Measurements from ENCODE around the gene SORBS1.

SORBS1 gene

GRCh38 chr10:95499482-95499989 lies 61.6 kb downstream of the SORBS1 start:
- H3K9ac ChIP-seq (ENCODE audit: low read length) = no peak overlapping the region
- H3K4me3 ChIP-seq (ENCODE audit: insufficient read depth, low read length, poor library complexity, severe bottlenecking) = no peak overlapping the region
- TF ChIP-seq EZH2phosphoT487 (conservative IDR thresholded peaks at IDR 0.05; ENCODE audit: low read length) (no peak), CTCF (IDR thresholded peaks at IDR 0.05; ENCODE audit: insufficient read depth, low read length, poor library complexity, severe bottlenecking) (no peak)
- no peaks in the 10 kb centered on the region for H4K20me1 ChIP-seq (ENCODE audit: low read depth, low read length)
- H3K9me3 ChIP-seq (ENCODE audit: insufficient read depth, low read length) = no peaks in the 10 kb centered on the region
- H3K36me3 ChIP-seq (ENCODE audit: low read length) = no peaks in the 10 kb centered on the region
- H3K9me2 ChIP-seq (replicated peaks; ENCODE audit: insufficient read depth, low read length) = no peaks in the 10 kb centered on the region
- no peak overlapping the region for H2AFZ ChIP-seq (ENCODE audit: low read depth, low read length, severe bottlenecking)
- no peaks in the 10 kb centered on the region for H3K79me2 ChIP-seq (ENCODE audit: insufficient read depth, low read length)
- no peak overlapping the region for H3K27ac ChIP-seq (ENCODE audit: low read depth, low read length)
- H3K4me2 ChIP-seq (ENCODE audit: low read depth, low read length, poor library complexity, severe bottlenecking) = no peak overlapping the region
- no peaks in the 10 kb centered on the region for H3F3A ChIP-seq (ENCODE audit: insufficient read depth)
- H3K27me3 ChIP-seq (ENCODE audit: low read length) = no peaks in the 10 kb centered on the region

- Histone ChIP-seq H4K20me1 (ENCODE audit: low read depth, low read length) (no peaks in the 10 kb centered on the region), H3K9me2 (replicated peaks; ENCODE audit: insufficient read depth, low read length) (no peaks in the 10 kb centered on the region), H3K9ac (ENCODE audit: low read length) (no peak overlapping the region), H2AFZ (ENCODE audit: low read depth, low read length, severe bottlenecking) (no peak overlapping the region), H3K36me3 (ENCODE audit: low read length) (no peaks in the 10 kb centered on the region), H3F3A (ENCODE audit: insufficient read depth) (no peaks in the 10 kb centered on the region), H3K4me3 (ENCODE audit: insufficient read depth, low read length, poor library complexity, severe bottlenecking) (no peak overlapping the region), H3K9me3 (ENCODE audit: insufficient read depth, low read length) (no peaks in the 10 kb centered on the region), H3K27me3 (ENCODE audit: low read length) (no peaks in the 10 kb centered on the region), H3K79me2 (ENCODE audit: insufficient read depth, low read length) (no peaks in the 10 kb centered on the region), H3K27ac (ENCODE audit: low read depth, low read length) (no peak overlapping the region), H3K4me2 (ENCODE audit: low read depth, low read length, poor library complexity, severe bottlenecking) (no peak overlapping the region)
- TF ChIP-seq CTCF (IDR thresholded peaks at IDR 0.05; ENCODE audit: insufficient read depth, low read length, poor library complexity, severe bottlenecking) = no peak
Observed at GRCh38 chr10:95496951-95497350, 64.2 kb downstream of the SORBS1 start.

GRCh38 chr10:95496246-95496911 lies 64.8 kb downstream of the SORBS1 start:
- H4K20me1 ChIP-seq (ENCODE audit: low read depth, low read length) = no peaks in the 10 kb centered on the region
- no peak for TF ChIP-seq EZH2phosphoT487 (conservative IDR thresholded peaks at IDR 0.05; ENCODE audit: low read length)
- TF ChIP-seq CTCF (IDR thresholded peaks at IDR 0.05; ENCODE audit: insufficient read depth, low read length, poor library complexity, severe bottlenecking) = no peak
- H3K27me3 ChIP-seq (ENCODE audit: low read length) = no peaks in the 10 kb centered on the region
- no peak overlapping the region for H3K4me2 ChIP-seq (ENCODE audit: low read depth, low read length, poor library complexity, severe bottlenecking)
- H3K36me3 ChIP-seq (ENCODE audit: low read length) = no peaks in the 10 kb centered on the region
- no peak overlapping the region for H3K27ac ChIP-seq (ENCODE audit: low read depth, low read length)
- H2AFZ ChIP-seq (ENCODE audit: low read depth, low read length, severe bottlenecking) = no peak overlapping the region
- H3F3A ChIP-seq (ENCODE audit: insufficient read depth) = no peaks in the 10 kb centered on the region
- no peaks in the 10 kb centered on the region for H3K79me2 ChIP-seq (ENCODE audit: insufficient read depth, low read length)
- no peak overlapping the region for H3K9ac ChIP-seq (ENCODE audit: low read length)
- H3K4me3 ChIP-seq (ENCODE audit: insufficient read depth, low read length, poor library complexity, severe bottlenecking) = no peak overlapping the region
- no peaks in the 10 kb centered on the region for H3K9me2 ChIP-seq (replicated peaks; ENCODE audit: insufficient read depth, low read length)
- H3K9me3 ChIP-seq (ENCODE audit: insufficient read depth, low read length) = no peaks in the 10 kb centered on the region

Measured in SU-DHL-6 (cell line).